Measurements from ENCODE around the gene OR4F15.
"Not testable (repeated sequence)": the region's sequence is repeated elsewhere in the genome, so short reads cannot be mapped to it uniquely, and the experiment has no call there.

Gene OR4F15

DNA sequence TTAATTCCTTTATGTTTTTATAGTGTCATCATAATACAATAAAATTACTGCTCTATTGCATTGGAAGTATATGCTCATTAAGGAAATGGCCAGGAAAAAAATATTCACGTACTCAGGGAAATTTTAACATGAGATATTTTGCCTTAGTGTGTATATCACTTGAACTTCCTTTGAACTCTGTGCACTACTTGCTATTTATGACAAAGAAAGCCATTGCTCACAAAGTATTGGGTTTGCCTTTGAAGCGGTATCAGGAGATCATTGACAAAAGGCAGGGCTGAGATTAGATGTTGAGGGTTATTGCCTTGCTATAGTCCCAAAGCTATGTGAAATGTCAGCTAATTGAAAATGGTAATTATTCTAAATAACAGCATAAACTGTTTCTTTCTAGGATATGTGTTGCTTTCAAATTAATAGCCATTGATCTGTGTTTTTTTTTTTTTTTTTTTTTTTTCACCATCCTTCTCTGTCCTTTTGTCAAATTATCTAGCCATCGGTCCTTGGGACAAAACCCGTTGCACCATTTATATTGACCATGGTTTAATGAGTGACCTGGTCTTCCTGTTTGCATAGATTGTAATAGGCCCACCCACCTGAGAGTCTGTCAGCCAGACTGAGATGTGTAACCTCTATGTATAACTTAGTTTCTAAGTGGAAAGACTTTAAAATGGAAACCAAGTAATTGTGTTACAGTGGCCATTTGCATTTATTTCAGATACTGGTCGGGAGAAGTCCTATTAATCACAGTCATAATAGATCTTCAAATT is 23.3 kb upstream of the OR4F15 start:
- H3K9me3 ChIP-seq; H3K4me1 ChIP-seq; in situ Hi-C loops (cut with MboI; ENCODE audit: low sequenced_read_pairs); H3K27me3 ChIP-seq (ENCODE audit: low read depth); H3K4me3 ChIP-seq; DNase-seq (ENCODE audit: low spot score in 2 of 2); H3K36me3 ChIP-seq (replicated peaks): not testable (repeated sequence)

DNA sequence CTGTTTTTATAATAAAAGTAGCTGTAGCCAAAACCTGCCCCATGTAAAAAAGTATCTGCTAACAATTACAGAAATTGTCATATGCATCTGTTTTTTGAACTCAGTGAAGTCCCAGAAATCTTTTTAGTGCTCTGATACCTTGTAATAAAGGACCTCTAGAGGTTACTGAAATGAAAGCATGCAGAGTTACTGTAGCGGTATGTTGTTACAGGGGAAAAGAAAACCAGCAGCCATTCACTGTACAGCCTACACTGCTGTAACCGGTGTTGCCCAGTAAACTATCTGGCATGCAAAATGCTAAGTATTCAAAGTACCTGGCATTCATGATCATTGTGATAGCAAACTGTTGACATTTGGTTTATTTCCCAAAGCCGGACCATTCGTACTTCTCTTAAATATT is 21.3 kb upstream of the OR4F15 start:
- H3K36me3 ChIP-seq (replicated peaks); H3K27me3 ChIP-seq (ENCODE audit: low read depth); H3K4me3 ChIP-seq; DNase-seq (ENCODE audit: low spot score in 2 of 2); H3K4me1 ChIP-seq; H3K9me3 ChIP-seq; in situ Hi-C loops (cut with MboI; ENCODE audit: low sequenced_read_pairs): not testable (repeated sequence)

DNA sequence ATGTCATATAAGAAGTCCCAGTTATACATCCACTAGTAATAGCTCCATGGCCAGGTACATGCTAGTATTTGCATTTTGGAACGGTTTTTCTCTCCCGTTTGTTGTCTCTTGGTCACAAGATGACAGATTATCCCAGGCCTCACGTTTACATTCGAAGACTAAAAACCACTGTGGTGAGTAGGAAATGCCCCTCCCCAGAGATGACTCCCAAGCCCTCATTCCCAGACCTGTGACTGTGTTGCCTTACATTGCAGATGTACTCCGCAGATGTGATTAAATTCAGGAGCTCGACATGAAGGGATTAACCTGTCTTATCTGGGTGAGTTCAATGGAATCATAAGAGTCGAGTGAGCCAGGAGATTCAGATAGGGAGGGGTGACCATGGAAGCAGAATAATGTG is 18.0 kb upstream of the OR4F15 start:
- DNase-seq (ENCODE audit: low spot score in 2 of 2); H3K4me3 ChIP-seq; H3K27me3 ChIP-seq (ENCODE audit: low read depth); H3K9me3 ChIP-seq; H3K36me3 ChIP-seq (replicated peaks); H3K4me1 ChIP-seq; in situ Hi-C loops (cut with MboI; ENCODE audit: low sequenced_read_pairs): not testable (repeated sequence)

DNA sequence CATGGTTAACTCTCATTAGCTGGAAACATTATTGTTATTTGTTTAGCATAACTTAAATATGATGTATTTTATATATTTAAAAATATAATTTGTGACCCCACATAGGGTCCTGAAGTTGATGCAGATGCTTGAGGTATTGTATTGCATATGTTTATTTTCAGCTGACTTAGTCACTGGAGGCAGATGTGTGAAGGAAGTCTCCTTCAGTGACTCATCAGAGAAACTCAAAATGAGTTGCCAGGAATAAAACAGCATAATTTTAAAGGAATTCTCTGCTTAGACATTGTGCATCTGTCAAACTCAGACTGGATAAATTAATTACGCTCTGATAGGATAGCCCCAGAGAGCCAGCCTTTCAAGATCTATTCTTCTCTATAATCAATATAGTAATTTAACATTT is 16.5 kb upstream of the OR4F15 start:
- Histone ChIP-seq H3K4me3 (no peak overlapping the region), H3K36me3 (replicated peaks) (no peaks in the 10 kb centered on the region), H3K4me1 (no peaks in the 10 kb centered on the region), H3K9me3 (no peaks in the 10 kb centered on the region), H3K27me3 (ENCODE audit: low read depth) (no peaks in the 10 kb centered on the region)
- no peak for DNase-seq (ENCODE audit: low spot score in 2 of 2)
- in situ Hi-C loops (cut with MboI; ENCODE audit: low sequenced_read_pairs) = no loop called here

DNA sequence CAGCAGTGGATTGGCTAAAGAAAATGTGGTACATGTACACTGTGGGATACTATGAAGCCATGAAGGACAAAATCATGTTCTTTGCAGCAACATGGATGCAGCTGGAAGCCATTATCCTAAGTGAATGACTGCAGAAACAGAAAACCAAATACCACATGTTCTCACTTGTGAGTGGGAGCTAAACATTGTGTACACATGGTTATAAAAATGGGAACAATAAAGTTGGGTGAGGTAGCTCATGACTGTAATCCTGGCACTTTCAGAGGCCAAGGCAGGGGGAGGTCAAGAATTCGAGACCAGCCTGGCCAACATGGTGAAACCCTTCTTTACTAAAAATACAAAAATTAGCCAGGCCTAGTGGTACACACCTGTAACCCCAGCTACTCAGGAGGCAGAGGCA is 12.3 kb upstream of the OR4F15 start:
- H3K27me3 ChIP-seq (ENCODE audit: low read depth) = peaks cover 6% of the 10 kb centered on the region
- in situ Hi-C loops (cut with MboI; ENCODE audit: low sequenced_read_pairs) = no loop called here
- H3K4me1 ChIP-seq = peaks cover 13% of the 10 kb centered on the region
- H3K9me3 ChIP-seq = no peaks in the 10 kb centered on the region
- no peaks in the 10 kb centered on the region for H3K36me3 ChIP-seq (replicated peaks)
- DNase-seq (ENCODE audit: low spot score in 2 of 2) = no peak
- H3K4me3 ChIP-seq = no peak overlapping the region

DNA sequence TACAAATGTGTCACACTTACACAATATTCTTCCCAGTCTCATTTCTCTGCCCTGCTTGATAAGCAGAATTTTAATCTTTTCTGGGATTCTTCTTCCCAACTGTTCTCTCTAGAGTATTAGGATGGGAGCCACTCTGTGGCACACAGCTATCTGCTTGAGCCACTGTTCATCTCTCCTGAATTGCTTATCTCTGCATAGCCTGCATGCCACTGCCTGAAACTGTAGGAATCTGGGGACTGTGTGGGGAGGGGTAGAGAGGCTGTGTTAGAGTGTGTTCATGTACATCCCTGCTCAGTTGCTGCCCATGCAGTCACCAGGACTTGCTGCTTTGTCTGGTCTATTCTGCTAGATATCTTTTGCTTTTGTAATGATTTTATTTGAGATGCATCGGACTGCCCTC is 11.0 kb upstream of the OR4F15 start:
- in situ Hi-C loops (cut with MboI; ENCODE audit: low sequenced_read_pairs) = no loop called here
- Histone ChIP-seq H3K27me3 (ENCODE audit: low read depth) (peaks cover 6% of the 10 kb centered on the region), H3K4me1 (peaks cover 23% of the 10 kb centered on the region), H3K9me3 (no peaks in the 10 kb centered on the region), H3K36me3 (replicated peaks) (no peaks in the 10 kb centered on the region), H3K4me3 (no peak overlapping the region)
- no peak for DNase-seq (ENCODE audit: low spot score in 2 of 2)

DNA sequence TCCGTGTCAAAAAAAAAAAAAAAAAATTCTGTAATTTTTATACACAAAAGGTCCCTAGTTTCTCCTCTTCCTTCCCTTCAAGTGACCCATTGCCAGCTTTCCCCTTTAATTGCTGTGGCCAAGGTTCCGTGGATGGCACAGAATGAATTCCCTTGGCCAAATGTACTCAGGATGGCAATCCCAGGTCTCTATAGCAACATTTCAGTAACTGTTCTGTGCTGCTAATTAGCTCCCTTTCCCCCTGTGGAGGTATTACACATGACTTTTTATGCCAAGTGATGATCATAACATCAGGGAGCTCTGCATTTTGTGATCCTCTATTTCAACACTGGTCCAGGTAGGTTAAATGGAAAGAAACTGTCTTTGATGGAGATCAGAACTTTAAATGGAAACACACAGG is 8.8 kb upstream of the OR4F15 start, which contains the start of gene OR4F6:
Gene OR4F6 (plus strand): TSS at position 301 of the 400 bp plus-strand sequence. CDS start 2,211 bp downstream, outside the sequence.
- peaks cover 24% of the 10 kb centered on the region for H3K4me1 ChIP-seq
- H3K4me3 ChIP-seq = no peak within 1 kb of the TSS
- DNase-seq (ENCODE audit: low spot score in 2 of 2) = no peak
- peaks cover 6% of the 10 kb centered on the region for H3K27me3 ChIP-seq (ENCODE audit: low read depth)
- H3K36me3 ChIP-seq (replicated peaks) = no peaks in the 10 kb centered on the region
- H3K9me3 ChIP-seq = no peaks in the 10 kb centered on the region
- in situ Hi-C loops (cut with MboI; ENCODE audit: low sequenced_read_pairs) = no loop called here

DNA sequence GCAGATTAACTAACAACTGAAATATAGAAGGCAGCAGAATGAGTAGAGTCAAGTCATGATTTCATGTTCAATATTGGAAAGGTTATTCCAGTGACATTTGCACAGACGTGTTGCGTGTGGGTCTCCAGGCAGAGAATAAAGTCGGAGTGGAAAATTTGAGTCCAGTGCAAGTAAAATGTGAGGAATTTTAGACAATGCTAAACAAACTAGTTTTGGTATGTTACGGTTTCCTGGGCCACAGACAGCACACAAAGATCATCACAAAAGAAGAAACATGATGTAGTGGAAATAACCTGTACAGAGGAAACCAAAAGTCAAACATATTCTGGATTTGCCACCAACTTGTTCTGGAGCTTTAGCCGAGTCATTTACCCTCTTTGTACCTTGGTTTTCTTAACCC is 8.3 kb upstream of the OR4F15 start:
- H3K4me3 ChIP-seq = no peak overlapping the region
- DNase-seq (ENCODE audit: low spot score in 2 of 2) = no peak
- in situ Hi-C loops (cut with MboI; ENCODE audit: low sequenced_read_pairs) = no loop called here
- H3K4me1 ChIP-seq = peaks cover 24% of the 10 kb centered on the region
- no peaks in the 10 kb centered on the region for H3K9me3 ChIP-seq
- H3K36me3 ChIP-seq (replicated peaks) = no peaks in the 10 kb centered on the region
- peaks cover 10% of the 10 kb centered on the region for H3K27me3 ChIP-seq (ENCODE audit: low read depth)

DNA sequence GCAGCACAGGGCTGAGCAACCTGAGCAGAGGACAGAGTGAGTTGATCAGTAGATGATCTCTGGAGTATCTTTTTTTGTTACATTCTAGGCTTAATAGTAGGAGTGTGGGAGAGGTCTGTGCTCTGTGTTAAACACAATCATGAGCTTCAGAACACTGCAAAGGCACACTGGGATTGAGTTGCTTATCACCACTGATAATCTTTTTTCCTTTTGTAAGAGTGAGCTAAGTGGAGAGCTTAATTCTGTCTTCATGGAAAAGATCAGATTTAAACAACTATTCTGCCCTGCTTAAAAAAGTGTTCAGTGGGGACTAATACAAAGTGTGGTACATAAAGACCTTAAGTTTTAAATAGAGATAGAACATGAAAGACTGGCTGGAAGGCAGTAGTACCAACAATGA is 7.6 kb upstream of the OR4F15 start:
- Histone ChIP-seq H3K4me3 (no peak overlapping the region), H3K27me3 (ENCODE audit: low read depth) (peaks cover 10% of the 10 kb centered on the region), H3K4me1 (peaks cover 24% of the 10 kb centered on the region), H3K9me3 (no peaks in the 10 kb centered on the region), H3K36me3 (replicated peaks) (no peaks in the 10 kb centered on the region)
- DNase-seq (ENCODE audit: low spot score in 2 of 2) = peak; percentile 20 to 83
- in situ Hi-C loops (cut with MboI; ENCODE audit: low sequenced_read_pairs) = no loop called here

DNA sequence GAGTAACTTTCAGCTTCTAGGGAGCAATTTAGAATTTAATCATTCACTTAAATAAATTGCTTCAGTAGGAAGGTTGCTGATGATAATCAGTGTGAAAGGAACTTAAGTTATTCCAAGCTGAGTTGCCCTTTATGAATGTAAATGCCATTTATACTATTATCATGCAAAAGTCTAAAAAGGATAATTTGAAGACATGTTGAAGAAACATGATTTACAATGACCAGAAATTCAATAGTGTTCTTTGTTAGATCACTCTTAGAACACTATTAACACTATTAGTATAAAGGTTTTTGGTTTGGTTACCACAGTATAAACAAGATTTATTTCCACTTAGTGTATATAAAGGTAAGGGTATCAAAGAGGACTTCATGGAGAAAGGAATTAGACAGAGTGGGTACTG is 7.1 kb upstream of the OR4F15 start:
- no peak overlapping the region for H3K4me3 ChIP-seq
- H3K9me3 ChIP-seq = no peaks in the 10 kb centered on the region
- peak in 1 of 2 experiments; percentile 97 for DNase-seq (ENCODE audit: low spot score in 2 of 2)
- no peaks in the 10 kb centered on the region for H3K36me3 ChIP-seq (replicated peaks)
- peaks cover 24% of the 10 kb centered on the region for H3K4me1 ChIP-seq
- in situ Hi-C loops (cut with MboI; ENCODE audit: low sequenced_read_pairs) = no loop called here
- H3K27me3 ChIP-seq (ENCODE audit: low read depth) = peaks cover 10% of the 10 kb centered on the region

DNA sequence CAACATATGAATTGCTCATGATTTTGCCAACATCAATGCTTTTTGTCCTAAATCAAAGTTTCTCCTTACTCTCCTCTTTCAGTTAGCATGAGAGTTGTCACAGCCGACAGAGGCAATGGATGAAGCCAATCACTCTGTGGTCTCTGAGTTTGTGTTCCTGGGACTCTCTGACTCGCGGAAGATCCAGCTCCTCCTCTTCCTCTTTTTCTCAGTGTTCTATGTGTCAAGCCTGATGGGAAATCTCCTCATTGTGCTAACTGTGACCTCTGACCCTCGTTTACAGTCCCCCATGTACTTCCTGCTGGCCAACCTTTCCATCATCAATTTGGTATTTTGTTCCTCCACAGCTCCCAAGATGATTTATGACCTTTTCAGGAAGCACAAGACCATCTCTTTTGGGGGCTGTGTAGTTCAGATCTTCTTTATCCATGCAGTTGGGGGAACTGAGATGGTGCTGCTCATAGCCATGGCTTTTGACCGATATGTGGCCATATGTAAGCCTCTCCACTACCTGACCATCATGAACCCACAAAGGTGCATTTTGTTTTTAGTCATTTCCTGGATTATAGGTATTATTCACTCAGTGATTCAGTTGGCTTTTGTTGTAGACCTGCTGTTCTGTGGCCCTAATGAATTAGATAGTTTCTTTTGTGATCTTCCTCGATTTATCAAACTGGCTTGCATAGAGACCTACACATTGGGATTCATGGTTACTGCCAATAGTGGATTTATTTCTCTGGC is 6.2 kb upstream of the OR4F15 start:
- Histone ChIP-seq H3K4me3 (no peak overlapping the region), H3K27me3 (ENCODE audit: low read depth) (peaks cover 12% of the 10 kb centered on the region), H3K9me3 (no peaks in the 10 kb centered on the region), H3K36me3 (replicated peaks) (no peaks in the 10 kb centered on the region), H3K4me1 (peaks cover 24% of the 10 kb centered on the region)
- peak in 1 of 2 experiments; percentile 10 for DNase-seq (ENCODE audit: low spot score in 2 of 2)
- in situ Hi-C loops (cut with MboI; ENCODE audit: low sequenced_read_pairs) = no loop called here

DNA sequence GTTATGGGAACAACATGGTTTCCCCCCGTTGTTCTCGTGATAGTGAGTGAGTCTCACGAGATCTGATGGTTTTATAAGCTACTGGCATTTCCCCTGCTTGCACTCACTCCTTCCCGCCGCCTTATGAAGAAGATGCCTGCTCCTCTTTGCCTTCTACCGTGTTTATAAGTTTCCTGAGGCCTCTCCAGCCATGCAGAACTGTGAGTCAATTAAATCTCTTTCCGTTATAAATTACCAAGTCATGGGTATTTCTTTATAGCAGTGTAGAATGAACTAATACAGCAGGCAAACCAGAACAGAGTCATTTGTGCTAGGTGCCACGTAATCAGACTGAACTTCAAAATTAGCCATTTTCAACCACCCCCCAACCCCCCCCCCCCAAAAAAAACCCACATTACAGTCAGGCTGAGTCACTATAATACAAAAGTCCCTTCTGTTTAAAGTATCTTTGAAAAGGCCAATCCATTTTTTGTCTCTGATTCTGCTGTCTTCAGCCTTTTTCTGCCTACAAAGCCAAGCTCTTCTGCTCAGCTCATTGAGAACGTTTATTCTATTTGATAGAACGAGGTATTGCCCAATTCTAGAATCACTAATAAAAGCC is 4.6 kb upstream of the OR4F15 start:
- Histone ChIP-seq H3K27me3 (ENCODE audit: low read depth) (peaks cover 14% of the 10 kb centered on the region), H3K36me3 (replicated peaks) (no peaks in the 10 kb centered on the region), H3K4me1 (peaks cover 24% of the 10 kb centered on the region), H3K9me3 (no peaks in the 10 kb centered on the region), H3K4me3 (no peak overlapping the region)
- in situ Hi-C loops (cut with MboI; ENCODE audit: low sequenced_read_pairs) = no loop called here
- DNase-seq (ENCODE audit: low spot score in 2 of 2) = no peak

DNA sequence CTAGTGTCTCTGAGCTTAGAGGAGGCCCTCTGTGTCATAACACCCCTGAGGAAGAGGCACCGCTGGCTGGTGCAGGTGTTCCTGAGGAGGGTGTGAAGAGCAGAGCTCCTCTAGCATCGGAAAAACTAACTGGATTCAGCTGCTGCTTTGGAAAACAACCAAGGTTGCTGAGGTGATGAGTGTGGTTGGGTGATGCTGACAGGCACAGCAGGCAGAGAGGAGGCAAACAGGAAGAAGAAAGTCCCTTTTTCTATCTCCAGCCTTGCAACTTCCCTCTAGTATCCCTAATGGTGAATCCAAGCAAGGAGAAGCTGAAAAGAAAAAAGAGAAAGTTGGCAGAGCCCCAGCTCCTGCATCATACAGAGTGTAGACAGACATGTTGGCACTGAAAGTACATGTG is 3.8 kb upstream of the OR4F15 start:
- no peak for DNase-seq (ENCODE audit: low spot score in 2 of 2)
- H3K4me3 ChIP-seq = no peak overlapping the region
- peaks cover 18% of the 10 kb centered on the region for H3K27me3 ChIP-seq (ENCODE audit: low read depth)

DNA sequence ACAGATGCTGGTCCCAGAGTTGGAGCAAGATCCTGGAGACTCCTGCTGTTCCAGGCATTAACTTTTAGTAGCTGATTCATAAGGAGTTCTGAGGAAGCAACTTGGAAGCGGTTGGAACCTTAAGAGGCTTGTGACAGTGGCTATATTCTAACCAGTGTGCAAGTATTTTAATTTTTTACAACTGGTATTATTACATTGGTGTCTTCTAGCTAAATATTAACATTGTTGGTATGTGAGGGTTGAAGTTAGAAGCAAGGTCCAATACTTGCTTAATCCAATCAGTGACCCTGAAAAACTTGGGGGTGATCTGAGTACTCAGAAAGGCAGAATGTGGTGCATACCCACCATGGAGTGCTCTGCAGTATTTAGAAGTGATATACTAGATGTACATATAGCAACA is 1.5 kb upstream of the OR4F15 start:
- H3K4me1 ChIP-seq = peaks cover 9% of the 10 kb centered on the region
- H3K36me3 ChIP-seq (replicated peaks) = no peaks in the 10 kb centered on the region
- no peak for DNase-seq (ENCODE audit: low spot score in 2 of 2)
- no peak overlapping the region for H3K4me3 ChIP-seq
- H3K27me3 ChIP-seq (ENCODE audit: low read depth) = peaks cover 26% of the 10 kb centered on the region
- H3K9me3 ChIP-seq = no peaks in the 10 kb centered on the region
- in situ Hi-C loops (cut with MboI; ENCODE audit: low sequenced_read_pairs) = no loop called here

More for the DNA sequence above, 3.8 kb upstream of the OR4F15 start:
- Histone ChIP-seq H3K36me3 (replicated peaks) (no peaks in the 10 kb centered on the region), H3K9me3 (no peaks in the 10 kb centered on the region), H3K4me1 (peaks cover 24% of the 10 kb centered on the region)
- in situ Hi-C loops (cut with MboI; ENCODE audit: low sequenced_read_pairs) = no loop called here

All from HAP-1 (cell line).